ENCODE measurements around the gene RFX2.

RFX2 gene

GRCh38 chr19:6103217-6103644, 7.1 kb downstream of the RFX2 start:
- DNase-seq = no peak

- no peak for DNase-seq
These were observed 8.3 kb downstream of the RFX2 start for GRCh38 chr19:6101991-6102390.

DNA sequence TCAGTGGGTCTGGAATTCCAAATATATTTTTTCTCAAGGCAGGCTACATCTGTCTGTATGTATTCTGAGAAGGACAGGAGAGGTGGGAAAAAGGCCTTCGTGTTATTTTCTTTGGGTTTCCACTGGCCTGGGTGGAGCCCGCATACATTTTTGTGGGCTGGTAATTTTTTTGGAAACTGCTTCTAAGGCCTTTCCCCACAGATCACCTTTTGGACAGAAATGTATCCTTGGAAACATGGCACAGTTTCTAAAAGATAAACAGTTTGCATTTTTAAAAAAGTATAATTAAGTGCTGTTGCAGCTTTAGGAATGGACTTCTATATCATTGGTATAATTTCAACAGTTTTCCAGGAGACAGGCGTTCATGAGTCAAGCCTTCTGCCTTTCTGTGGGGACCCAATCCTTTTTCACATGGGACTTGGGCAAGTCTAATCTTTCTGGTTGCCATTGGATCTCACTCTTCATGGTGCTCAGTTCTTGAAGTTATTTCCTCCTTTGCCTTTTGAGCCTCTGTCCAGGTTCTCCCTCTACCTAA, 8.9 kb downstream of the RFX2 start:
- no peak for DNase-seq

DNA sequence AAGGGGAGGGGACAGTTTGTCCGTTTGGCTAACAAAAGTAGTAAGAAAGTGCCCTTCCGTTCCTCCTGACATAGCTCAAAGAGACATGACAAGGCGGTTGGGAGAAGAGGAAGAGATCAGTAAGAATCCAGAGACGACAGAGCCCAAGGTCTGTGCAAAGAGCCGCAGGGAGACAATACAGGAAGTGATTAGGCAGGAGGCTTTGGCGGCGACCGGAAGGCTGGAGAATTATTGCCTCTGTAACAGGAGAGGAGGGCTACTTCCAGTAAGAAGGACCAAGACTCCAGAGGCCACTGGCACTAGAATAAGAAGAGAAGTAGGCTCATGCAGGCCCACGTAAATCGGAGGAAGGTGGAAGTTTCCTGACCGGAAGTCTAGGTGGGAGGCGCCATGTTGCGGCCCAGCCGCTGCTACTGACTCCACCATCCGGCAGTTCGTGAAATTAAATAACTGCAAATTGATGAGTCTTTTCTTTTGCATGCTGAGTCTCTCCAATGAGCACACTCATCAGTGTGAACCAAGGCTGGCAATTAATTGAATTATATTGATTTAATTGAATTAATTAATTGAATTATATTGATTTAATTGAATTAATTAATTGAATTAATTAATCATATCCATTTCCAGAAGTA, 9.9 kb downstream of the RFX2 start:
- DNase-seq = peak; percentile 58

DNA sequence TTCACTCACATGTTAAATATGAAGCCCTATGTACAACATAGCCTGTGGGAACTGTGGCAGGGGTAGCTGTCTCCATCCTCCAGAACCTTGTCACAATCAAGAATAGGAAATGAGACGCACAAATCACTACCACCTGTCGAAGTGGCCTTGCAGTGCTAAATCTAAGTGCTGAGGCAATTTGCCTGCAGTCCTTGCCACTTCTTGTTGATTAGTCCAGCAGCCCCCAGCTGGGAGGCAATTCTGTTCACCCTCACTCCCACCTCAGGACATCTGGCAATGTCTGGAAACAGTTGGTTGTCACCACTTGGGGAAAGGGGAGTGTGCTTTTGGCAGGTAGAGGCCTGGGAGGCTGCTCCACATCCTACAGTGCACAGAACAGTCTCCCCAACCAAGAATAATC, 10.7 kb downstream of the RFX2 start:
- DNase-seq = no peak

DNA sequence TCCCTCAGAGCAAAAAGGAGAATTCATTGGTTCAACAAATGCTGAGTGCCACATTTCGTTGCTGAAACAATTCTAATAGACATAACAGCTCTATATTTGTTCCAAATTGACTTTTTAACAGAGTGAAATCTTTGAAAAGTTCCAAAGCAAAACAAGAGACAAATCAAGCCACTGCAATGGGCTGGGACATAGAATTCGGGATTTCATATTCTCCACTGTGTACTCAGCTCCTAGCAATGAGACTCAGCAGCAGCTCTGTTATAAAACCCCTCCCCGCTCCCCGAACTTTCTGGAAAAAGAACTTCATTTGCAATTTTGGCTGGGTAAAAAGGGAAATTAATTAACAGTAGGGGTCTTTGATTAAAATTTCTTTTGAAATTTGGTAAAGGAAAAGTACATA, 11.3 kb downstream of the RFX2 start:
- no peak for DNase-seq

- DNase-seq = no peak
These were observed 11.7 kb downstream of the RFX2 start for GRCh38 chr19:6098574-6098973.

DNA sequence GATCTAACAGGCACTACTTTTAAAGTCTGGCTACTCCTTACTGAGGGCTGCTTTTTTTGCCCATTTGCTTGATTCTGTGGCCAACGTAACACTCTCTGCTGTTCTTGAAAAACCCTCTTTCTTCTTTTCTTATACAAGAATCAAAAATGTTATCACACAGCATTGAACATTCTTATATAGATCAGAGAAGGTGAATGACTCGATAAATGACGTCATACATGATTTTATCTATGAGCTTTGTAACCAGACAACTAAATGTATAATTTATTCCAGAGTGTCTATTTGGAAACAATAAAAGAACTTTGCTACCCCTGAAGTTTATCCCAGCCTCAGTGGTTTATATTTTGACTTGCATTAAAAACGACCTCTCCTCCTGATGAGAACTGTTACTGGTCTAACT, 12.4 kb downstream of the RFX2 start:
- DNase-seq = no peak

GRCh38 chr19:6095760-6096159, 14.5 kb downstream of the RFX2 start:
- DNase-seq = no peak

DNA sequence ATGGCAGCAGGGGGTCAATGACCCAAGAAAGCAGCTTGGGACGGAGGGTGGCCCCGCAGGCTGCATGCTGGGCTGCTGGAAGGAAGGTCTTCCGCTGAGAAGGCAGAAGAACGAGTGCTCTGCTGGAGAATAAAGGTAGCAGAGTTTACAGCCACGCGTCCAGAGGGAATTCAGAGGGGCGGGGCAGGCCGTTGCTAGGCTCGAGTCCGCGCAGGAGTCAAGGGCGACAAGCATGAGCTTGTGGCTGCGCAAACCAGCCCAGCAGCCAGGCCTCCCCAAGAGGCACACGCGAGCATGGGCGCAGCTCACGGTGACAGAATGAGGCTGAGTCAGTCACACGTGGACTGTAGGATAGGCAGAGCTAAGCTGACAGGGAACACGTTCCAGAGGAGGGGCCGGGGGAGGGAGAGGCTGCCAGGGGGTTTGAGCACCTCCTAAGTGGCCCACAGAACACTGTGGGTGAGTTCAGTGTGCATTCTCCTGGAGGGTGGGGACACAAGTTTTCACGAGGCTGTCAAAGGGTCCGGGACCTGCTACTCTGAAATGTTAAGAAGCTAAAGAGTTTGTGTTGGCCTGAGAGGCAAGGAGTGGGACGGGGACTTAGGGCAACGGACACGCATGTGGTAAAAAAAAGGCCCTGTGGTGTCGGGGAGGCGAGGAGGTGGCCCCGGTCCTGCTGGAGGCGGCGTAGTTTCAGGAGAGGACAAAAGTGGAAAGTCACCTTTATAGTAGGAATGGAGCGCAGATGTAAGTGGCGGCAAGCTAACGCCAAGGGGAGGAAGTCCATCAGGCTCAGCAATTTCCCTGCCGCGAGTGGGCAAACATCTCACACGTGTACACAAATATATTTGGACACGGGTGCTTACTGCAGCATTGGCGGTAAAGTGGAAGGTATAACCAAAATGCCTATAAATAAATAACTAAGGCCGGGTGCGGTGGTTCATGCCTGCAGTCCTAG, 17.7 kb downstream of the RFX2 start:
- DNase-seq = no peak

DNA sequence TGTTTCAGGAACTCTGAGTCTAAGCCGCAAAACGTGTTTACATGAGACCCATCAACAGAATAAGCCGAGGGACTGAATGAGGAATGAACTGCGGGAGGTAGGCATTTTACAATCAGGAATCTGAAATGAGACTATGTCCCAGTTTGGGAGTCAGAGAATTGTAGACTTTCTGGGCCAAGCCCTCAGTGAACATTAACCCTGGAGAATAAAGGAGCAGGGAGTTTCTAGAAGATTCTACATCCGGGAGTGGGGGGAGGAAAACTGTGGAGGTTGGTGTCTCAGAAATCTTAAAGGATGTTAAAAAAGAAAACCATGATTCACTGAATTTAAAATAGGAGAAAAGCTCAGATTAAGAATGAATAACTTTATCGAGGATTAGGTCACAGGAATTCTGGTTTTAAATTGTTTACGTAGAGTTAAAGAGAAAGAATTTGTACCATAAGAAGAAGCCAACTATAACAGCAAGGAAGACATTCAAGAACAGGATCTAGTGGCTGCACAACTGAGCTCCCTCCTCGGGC, 18.5 kb downstream of the RFX2 start:
- no peak for DNase-seq

GRCh38 chr19:6090634-6091033, 19.7 kb downstream of the RFX2 start:
- no peak for DNase-seq

GRCh38 chr19:6088602-6089049, 21.7 kb downstream of the RFX2 start:
- DNase-seq = no peak

GRCh38 chr19:6087074-6087571, 23.2 kb downstream of the RFX2 start:
- no peak for DNase-seq

DNA sequence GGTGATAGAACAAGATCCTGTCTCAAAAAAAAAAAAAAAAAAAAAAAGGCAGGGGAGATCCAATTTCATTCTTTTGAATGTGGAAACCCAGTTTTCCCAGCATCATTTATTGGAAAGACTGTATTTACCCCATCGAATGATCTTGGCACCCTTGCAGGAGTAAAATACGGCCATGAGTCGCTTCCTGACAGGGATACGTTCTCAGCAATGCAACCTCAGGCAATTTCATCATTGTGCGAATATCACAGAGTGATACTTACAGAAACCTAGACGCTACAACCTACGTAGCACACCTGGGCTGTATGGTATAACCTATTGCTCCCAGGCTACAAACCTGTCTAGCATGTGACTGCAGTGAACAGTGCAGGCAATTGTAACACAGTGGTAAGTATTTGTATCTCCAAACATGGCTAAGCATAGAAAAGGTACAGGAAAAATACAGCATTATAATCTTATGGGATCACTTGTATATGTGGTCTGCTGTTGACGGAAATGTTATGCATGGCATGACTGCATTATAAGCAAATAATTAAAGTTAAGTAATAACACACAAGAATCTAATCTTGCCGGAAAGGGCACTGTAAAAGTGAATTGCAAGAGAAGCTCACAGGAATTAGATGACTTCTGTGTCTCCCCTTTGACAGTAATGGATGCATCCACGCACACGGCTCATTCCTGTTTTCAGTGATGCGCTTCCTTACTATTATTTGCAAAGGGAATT, 24.1 kb downstream of the RFX2 start:
- no peak for DNase-seq

GRCh38 chr19:6084821-6085220, 25.5 kb downstream of the RFX2 start:
- no peak for DNase-seq

DNA sequence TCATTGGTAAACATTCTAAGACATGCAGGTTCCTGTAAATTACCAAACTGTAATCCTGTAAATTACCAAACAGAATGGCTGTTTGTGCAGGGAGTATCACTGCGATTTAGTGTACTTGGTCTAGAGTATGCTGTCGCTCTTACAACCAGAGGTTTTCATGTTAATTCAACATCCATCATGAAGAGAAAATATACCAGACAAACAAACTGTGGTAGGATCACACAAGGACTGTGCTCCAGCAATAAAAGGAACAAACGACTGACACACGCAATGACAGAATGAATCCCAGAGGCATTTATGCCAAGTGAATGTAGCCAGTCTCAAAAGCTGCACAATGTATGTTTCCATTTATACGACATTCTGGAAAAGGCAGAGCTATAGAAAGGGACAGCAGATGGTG, 31.2 kb downstream of the RFX2 start:
- no peak for DNase-seq

- no peak for DNase-seq
These were observed 32.2 kb downstream of the RFX2 start for GRCh38 chr19:6078068-6078467.

DNA sequence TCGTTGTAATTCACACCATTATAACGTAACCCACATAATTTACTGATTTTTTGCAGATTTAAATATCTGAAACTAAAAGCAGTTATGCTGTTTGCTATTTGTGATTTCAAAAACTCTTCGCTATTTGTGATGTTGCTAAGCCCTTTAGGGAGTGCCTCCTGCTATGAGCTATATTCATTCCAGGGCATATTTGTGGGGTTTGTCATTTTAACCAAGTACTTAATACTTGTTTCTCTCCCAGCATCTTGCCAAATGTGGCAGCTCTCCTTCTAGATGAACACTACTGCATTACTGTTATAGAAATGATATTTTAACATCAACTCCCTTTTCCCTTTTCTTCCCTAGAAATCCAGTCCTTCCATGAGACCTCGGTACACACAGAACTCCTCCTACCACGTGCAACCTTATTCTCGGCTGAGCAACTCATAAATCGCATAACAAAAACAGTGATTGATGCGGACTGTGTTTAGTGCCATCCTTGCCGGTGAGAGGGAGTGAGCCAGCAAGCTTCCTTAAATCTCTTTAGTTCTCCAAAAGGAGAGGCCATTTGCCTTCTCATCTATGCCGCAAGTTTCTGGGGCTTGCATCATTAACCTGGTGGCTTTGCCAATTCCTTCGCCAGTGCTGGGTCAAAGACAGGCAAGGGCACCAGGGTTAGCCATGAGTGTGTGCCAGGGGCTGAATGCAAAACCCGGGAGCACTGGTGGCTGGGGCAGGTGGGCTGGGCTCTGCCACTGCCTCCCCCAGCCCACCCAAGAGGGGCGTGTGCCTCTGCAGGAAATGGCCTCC, 33.4 kb downstream of the RFX2 start:
- no peak for DNase-seq

DNA sequence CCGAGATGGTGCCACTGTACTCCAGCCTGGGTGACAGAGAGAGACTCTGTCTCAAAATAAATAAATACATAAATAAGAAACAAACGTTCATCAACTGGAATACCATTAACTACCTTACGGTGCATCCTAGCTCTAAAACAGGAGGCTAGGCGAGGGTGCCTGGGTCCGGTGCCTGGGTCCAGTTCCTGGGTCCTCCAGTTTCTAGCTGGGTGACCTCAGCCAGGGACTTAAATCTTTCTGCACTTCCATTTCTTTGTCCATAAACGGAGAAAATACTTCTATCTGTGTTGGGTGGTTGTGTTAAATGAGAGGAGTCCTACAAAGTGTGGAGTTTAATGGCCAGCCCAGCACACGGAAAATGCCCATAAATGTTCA, 34.0 kb downstream of the RFX2 start:
- no peak for DNase-seq

DNA sequence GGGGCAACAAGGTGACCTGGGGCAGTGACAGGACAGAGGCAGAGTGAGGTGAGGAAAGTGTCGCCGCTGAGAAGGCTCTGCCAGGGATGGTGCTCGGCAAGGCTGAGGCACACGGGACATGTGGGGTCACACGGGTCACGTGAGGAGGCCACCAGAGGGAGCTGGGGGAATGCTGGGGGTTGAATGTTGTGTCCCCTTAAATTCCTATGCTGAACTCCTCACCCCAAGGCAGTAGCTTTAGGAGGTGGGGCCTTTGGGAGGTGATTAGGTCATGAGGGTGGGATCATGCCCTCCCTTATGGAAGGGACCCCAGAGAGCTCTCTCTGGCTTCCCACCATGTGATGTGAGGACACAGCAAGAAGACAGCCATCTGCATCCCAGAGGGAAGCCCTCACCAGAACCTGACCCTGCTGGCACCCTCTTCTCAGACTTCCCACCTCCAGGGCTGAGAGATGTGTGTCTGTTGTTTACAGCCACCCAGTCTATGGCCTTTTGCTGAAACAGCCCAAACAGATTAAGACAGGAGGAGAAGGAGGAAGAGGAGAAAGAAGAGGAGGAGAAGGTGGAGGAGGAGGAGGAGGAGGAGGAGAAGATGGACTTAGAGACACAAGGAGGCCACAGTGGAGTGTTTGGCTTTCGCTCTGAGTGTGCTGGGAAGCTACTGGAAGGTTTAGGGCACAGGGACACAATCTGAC, 35.4 kb downstream of the RFX2 start:
- DNase-seq = no peak

Measured in activated CD4-positive, CD25-positive, alpha-beta regulatory T cell treated with anti-CD3 and anti-CD28 coated beads, Interleukin-2, amount 50 U/mL, for 72 hours (primary cell).